HepG2 (cell line): ENCODE measurements around the gene CISD2. TPM values are rescaled to one million over a fixed set of nuclear protein-coding genes. Genes with fewer than 3 reads are reported as not detected.
A peak's percentile ranks its signal among the peaks of the same experiment; 100 is the strongest.

Source experiments
- ARHGAP35 ChIP-seq: sonication (generic); formaldehyde crosslinking; IDR thresholded peaks from 2 replicates; pipeline ENCODE4 v1.9.0; 2022; ENCODE audit warnings: mild to moderate bottlenecking, inconsistent platforms, moderate library complexity, missing genetic modification reagents, borderline replicate concordance
- ESRRA ChIP-seq: sonication (generic); formaldehyde crosslinking; IDR thresholded peaks from 2 replicates; pipeline ENCODE4 v1.5.1; 2020; ENCODE audit warnings: mild to moderate bottlenecking, low read depth, missing genetic modification reagents
- HNRNPL ChIP-seq: fragments of 200-400 bp; formaldehyde crosslinking; IDR thresholded peaks from 2 replicates; pipeline ENCODE4 v1.6.1; 2017; ENCODE audit warnings: mild to moderate bottlenecking, low read depth, low read length
- KDM3A ChIP-seq: IDR thresholded peaks from 2 replicates; pipeline ENCODE4 v1.6.1; 2018; ENCODE audit warnings: low read depth, missing compliant biosample characterization
- KDM6A ChIP-seq: IDR thresholded peaks from 2 replicates; pipeline ENCODE4 v1.6.1; 2016; ENCODE audit warnings: low read depth
- KLF13 ChIP-seq: sonication (generic); formaldehyde crosslinking; IDR thresholded peaks from 2 replicates; pipeline ENCODE4 v1.4.0; 2020; ENCODE audit warnings: mild to moderate bottlenecking, missing genetic modification reagents
- MED8 ChIP-seq: sonication (generic); formaldehyde crosslinking; IDR thresholded peaks from 2 replicates; pipeline ENCODE4 v1.8.1; 2023; ENCODE audit warnings: mild to moderate bottlenecking, missing genetic modification reagents; ENCODE audit not compliant: insufficient replicate concordance
- NFATC3 ChIP-seq: sonication (generic); formaldehyde crosslinking; IDR thresholded peaks from 2 replicates; pipeline ENCODE4 v1.5.1; 2020; ENCODE audit warnings: mild to moderate bottlenecking, missing genetic modification reagents
- NFKBIZ ChIP-seq: IDR thresholded peaks from 2 replicates; pipeline ENCODE4 v1.6.1; 2018; ENCODE audit warnings: missing genetic modification reagents, missing compliant biosample characterization
- NONO ChIP-seq, 2 experiments: fragments of 450-650 bp in 1 of 2; sonication (generic) in 1 of 2; formaldehyde crosslinking in 1 of 2; IDR thresholded peaks in 1 of 2; conservative IDR thresholded peaks in 1 of 2; 2 replicates each; pipeline versions ENCODE4 v1.6.1 to v1.8.0; 2017 to 2022; ENCODE audit warnings: mild to moderate bottlenecking in 1 of 2, missing genetic modification reagents in 1 of 2, moderate library complexity in 1 of 2
- PAX8 ChIP-seq: sonication (generic); formaldehyde crosslinking; IDR thresholded peaks from 2 replicates; pipeline ENCODE4 v1.8.0; 2022; ENCODE audit warnings: mild to moderate bottlenecking, missing genetic modification reagents, borderline replicate concordance
- PHF20 ChIP-seq: sonication (generic); formaldehyde crosslinking; IDR thresholded peaks from 2 replicates; pipeline ENCODE4 v1.5.0; 2020; ENCODE audit warnings: mild to moderate bottlenecking, missing genetic modification reagents
- RBM39 ChIP-seq: fragments of 200-400 bp; formaldehyde crosslinking; IDR thresholded peaks from one replicate; pipeline ENCODE4 v1.6.1; 2018; ENCODE audit warnings: antibody characterized with exemption, mild to moderate bottlenecking, low read depth, low read length; ENCODE audit not compliant: poor library complexity, severe bottlenecking
- SNAI1 ChIP-seq: sonication (generic); formaldehyde crosslinking; IDR thresholded peaks from 2 replicates; pipeline ENCODE4 v1.5.0; 2020; ENCODE audit warnings: mild to moderate bottlenecking, missing genetic modification reagents, borderline replicate concordance
- SP2 ChIP-seq: sonication (generic); formaldehyde crosslinking; IDR thresholded peaks from 2 replicates; pipeline ENCODE4 v1.5.1; 2020; ENCODE audit warnings: mild to moderate bottlenecking, missing genetic modification reagents
- SRY ChIP-seq: sonication (generic); formaldehyde crosslinking; IDR thresholded peaks from 2 replicates; pipeline ENCODE4 v1.8.0; 2022; ENCODE audit warnings: mild to moderate bottlenecking, missing genetic modification reagents
- TAF15 ChIP-seq: fragments of 200-400 bp; formaldehyde crosslinking; IDR thresholded peaks from one replicate; pipeline ENCODE4 v1.6.1; 2018; ENCODE audit warnings: mild to moderate bottlenecking, low read depth, low read length; ENCODE audit not compliant: poor library complexity, severe bottlenecking
- TARDBP ChIP-seq: sonication (generic); formaldehyde crosslinking; IDR thresholded peaks from 2 replicates; pipeline ENCODE4 v1.8.0; 2022; ENCODE audit warnings: mild to moderate bottlenecking, missing genetic modification reagents
- TBL1XR1 ChIP-seq: fragments of 150-350 bp; IDR thresholded peaks from 2 replicates; pipeline ENCODE4 v1.6.1; 2014; ENCODE audit warnings: borderline replicate concordance, low read length; ENCODE audit not compliant: partially characterized antibody
- ZNF382 ChIP-seq: sonication (generic); formaldehyde crosslinking; IDR thresholded peaks from 2 replicates; pipeline ENCODE4 v1.5.0; 2020; ENCODE audit warnings: missing genetic modification reagents, mild to moderate bottlenecking, borderline replicate concordance
- ZNF550 ChIP-seq: sonication (generic); formaldehyde crosslinking; IDR thresholded peaks from 2 replicates; pipeline ENCODE4 v1.4.0; 2020; ENCODE audit warnings: mild to moderate bottlenecking, missing genetic modification reagents, borderline replicate concordance
- ZNF703 ChIP-seq: sonication (generic); formaldehyde crosslinking; IDR thresholded peaks from 2 replicates; pipeline ENCODE4 v1.5.1; 2020; ENCODE audit warnings: missing genetic modification reagents, mild to moderate bottlenecking, moderate library complexity, borderline replicate concordance
- ZNF768 ChIP-seq: sonication (generic); formaldehyde crosslinking; IDR thresholded peaks from 2 replicates; pipeline ENCODE4 v1.4.0; 2020; ENCODE audit warnings: missing genetic modification reagents
- ZNF780A ChIP-seq: sonication (generic); formaldehyde crosslinking; IDR thresholded peaks from 2 replicates; pipeline ENCODE4 v1.8.0; 2022; ENCODE audit warnings: mild to moderate bottlenecking, missing genetic modification reagents, moderate library complexity
- ZSCAN22 ChIP-seq: sonication (generic); formaldehyde crosslinking; IDR thresholded peaks from 2 replicates; pipeline ENCODE4 v1.4.0; 2020; ENCODE audit warnings: mild to moderate bottlenecking, missing genetic modification reagents
- polyA plus RNA-seq, 8 experiments: library from polyadenylated mRNA; depleted of rRNA in 3 of 8; stranded (reverse) in 7 of 8; unstranded in 1 of 8; fragments of >200 nt; fragmentation: Illumina TruSeq in 4 of 8; extraction: Trizol in 4 of 8; gene quantifications; 2 replicates each; pipeline versions ENCODE4 v1.2.1 to v1.2.3, GENCODE V29; 2011 to 2016; ENCODE audit warnings: low read depth in 4 of 8, missing spikeins in 1 of 8, mixed read lengths in 1 of 8; ENCODE audit not compliant: insufficient read depth in 1 of 8
- total RNA-seq, 5 experiments: library from RNA; depleted of rRNA; stranded (reverse); fragments of >200 nt; fragmentation: Illumina TruSeq; extraction: Trizol; gene quantifications; 2 replicates each; pipeline ENCODE4 v1.2.3, GENCODE V29; 2016; ENCODE audit warnings: low read depth in 1 of 5
- TF ChIP-seq, protein P1 (sequence below): sonication (generic); formaldehyde crosslinking; IDR thresholded peaks from 2 replicates; pipeline ENCODE4 v1.8.0; 2022; ENCODE audit warnings: missing genetic modification reagents, mild to moderate bottlenecking, borderline replicate concordance
- TF ChIP-seq, protein P2 (sequence below): sonication (generic); formaldehyde crosslinking; IDR thresholded peaks from 2 replicates; pipeline ENCODE4 v1.5.1; 2020; ENCODE audit warnings: missing genetic modification reagents, mild to moderate bottlenecking, borderline replicate concordance

Gene CISD2
- total and polyA plus RNA-seq, 2 of the 13 experiments (the other 11 are each of a cell fraction or from before 2014, with no cell fraction given) = 24.5 to 37.7 TPM

- TF ChIP-seq ESRRA (CRISPR knock-in tag) (0 out of 2 replicates have a peak, but pooled peaks have one; percentile 5), RBM39 (peak; percentile 90), TAF15 (peak; percentile 98), HNRNPL (peak; percentile 74; the same call in 1 of the 2 replicates), ZSCAN22 (CRISPR knock-in tag) (no peak), ZNF768 (CRISPR knock-in tag) (peak; percentile 79; the same call in 1 of the 2 replicates), NFATC3 (CRISPR knock-in tag) (0 out of 2 replicates have a peak, but pooled peaks have one; percentile 51), PHF20 (0 out of 2 replicates have a peak, but pooled peaks have one; percentile 53), TBL1XR1 (peak; percentile 30), KDM3A (peak; percentile 66), NFKBIZ (CRISPR knock-in tag) (0 out of 2 replicates have a peak, but pooled peaks have one; percentile 44), SP2 (CRISPR knock-in tag) (0 out of 2 replicates have a peak, but pooled peaks have one; percentile 21), SRY (no peak), ZNF550 (CRISPR knock-in tag) (0 out of 2 replicates have a peak, but pooled peaks have one; percentile 43), TARDBP (CRISPR knock-in tag) (peak; percentile 27; the same call in 1 of the 2 replicates), NONO (IDR thresholded peaks at IDR 0.05) (no peak), NONO (CRISPR knock-in tag; conservative IDR thresholded peaks at IDR 0.05) (peak; percentile 95), ARHGAP35 (peak; percentile 67; the same call in 1 of the 2 replicates), KLF13 (CRISPR knock-in tag) (no peak), SNAI1 (CRISPR knock-in tag) (0 out of 2 replicates have a peak, but pooled peaks have one; percentile 21), MED8 (CRISPR knock-in tag) (peak; percentile 29), ZNF382 (CRISPR knock-in tag) (no peak), ZNF780A (peak; percentile 87; the same call in 1 of the 2 replicates), KDM6A (CRISPR knock-in tag) (no peak), PAX8 (CRISPR knock-in tag) (peak; percentile 91; the same call in 1 of the 2 replicates), ZNF703 (0 out of 2 replicates have a peak, but pooled peaks have one; percentile 78)
- TF ChIP-seq, protein P1, sequence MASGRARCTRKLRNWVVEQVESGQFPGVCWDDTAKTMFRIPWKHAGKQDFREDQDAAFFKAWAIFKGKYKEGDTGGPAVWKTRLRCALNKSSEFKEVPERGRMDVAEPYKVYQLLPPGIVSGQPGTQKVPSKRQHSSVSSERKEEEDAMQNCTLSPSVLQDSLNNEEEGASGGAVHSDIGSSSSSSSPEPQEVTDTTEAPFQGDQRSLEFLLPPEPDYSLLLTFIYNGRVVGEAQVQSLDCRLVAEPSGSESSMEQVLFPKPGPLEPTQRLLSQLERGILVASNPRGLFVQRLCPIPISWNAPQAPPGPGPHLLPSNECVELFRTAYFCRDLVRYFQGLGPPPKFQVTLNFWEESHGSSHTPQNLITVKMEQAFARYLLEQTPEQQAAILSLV = peak; percentile 59; the same call in 1 of the 2 replicates
- TF ChIP-seq, protein P2, sequence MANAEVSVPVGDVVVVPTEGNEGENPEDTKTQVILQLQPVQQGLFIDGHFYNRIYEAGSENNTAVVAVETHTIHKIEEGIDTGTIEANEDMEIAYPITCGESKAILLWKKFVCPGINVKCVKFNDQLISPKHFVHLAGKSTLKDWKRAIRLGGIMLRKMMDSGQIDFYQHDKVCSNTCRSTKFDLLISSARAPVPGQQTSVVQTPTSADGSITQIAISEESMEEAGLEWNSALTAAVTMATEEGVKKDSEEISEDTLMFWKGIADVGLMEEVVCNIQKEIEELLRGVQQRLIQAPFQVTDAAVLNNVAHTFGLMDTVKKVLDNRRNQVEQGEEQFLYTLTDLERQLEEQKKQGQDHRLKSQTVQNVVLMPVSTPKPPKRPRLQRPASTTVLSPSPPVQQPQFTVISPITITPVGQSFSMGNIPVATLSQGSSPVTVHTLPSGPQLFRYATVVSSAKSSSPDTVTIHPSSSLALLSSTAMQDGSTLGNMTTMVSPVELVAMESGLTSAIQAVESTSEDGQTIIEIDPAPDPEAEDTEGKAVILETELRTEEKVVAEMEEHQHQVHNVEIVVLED (CRISPR knock-in tag) = peak; percentile 67
Measured at GRCh38 chr4:102826890-102827673, 41.7 kb upstream of the CISD2 start, which contains the start of gene UBE2D3 (continued).
